Ovary (tissue), 9 donors: ENCODE results near the gene PDE3B. TPM values are rescaled to one million over a fixed set of nuclear protein-coding genes. Genes with fewer than 3 reads are reported as not detected.
"Not testable (repeated sequence)": the region's sequence is repeated elsewhere in the genome, so short reads cannot be mapped to it uniquely, and the experiment has no call there.

Experiments
- DNase-seq, 5 donors: peaks; one replicate each; pipeline ENCODE4 v3.0.0-alpha.2; 2019 to 2020
- H3K27ac ChIP-seq, 2 donors: fragments of 200-600 bp; one replicate each; pipeline versions ENCODE4 v1.5.1 to v1.8.0; 2019 to 2022
- H3K27me3 ChIP-seq: fragments of 200-600 bp; one replicate; pipeline ENCODE4 v1.8.0; 2022
- H3K36me3 ChIP-seq: fragments of 200-600 bp; sonication (generic); one replicate; pipeline ENCODE4 v1.5.1; 2019
- H3K4me1 ChIP-seq: one replicate; pipeline ENCODE4 v1.8.1; 2013; ENCODE audit warnings: mild to moderate bottlenecking, moderate library complexity; ENCODE audit not compliant: insufficient read depth
- H3K4me3 ChIP-seq: fragments of 200-600 bp; sonication (generic); one replicate; pipeline ENCODE4 v1.5.1; 2017
- H3K9me3 ChIP-seq, 2 donors: fragments of 200-600 bp in 1 of 2; sonication (generic) in 1 of 2; one replicate each; pipeline versions ENCODE4 v1.5.1 to v1.8.1; 2013 to 2019; ENCODE audit warnings: mild to moderate bottlenecking in 1 of 2, moderate library complexity in 1 of 2
- CTCF ChIP-seq, 3 donors: fragments of 450-650 bp in 2 of 3; fragments of 200-600 bp in 1 of 3; IDR thresholded peaks; one replicate each; pipeline versions ENCODE4 v1.5.1 to v1.8.0; 2016 to 2022; ENCODE audit warnings: antibody characterized with exemption in 3 of 3, mild to moderate bottlenecking in 1 of 3
- EP300 ChIP-seq: sonication (generic); formaldehyde crosslinking; IDR thresholded peaks from one replicate; pipeline ENCODE4 v1.6.1; 2017; ENCODE audit warnings: antibody characterized with exemption
- POLR2A ChIP-seq: fragments of 450-650 bp; IDR thresholded peaks from one replicate; pipeline ENCODE4 v1.6.1; 2017; ENCODE audit warnings: antibody characterized with exemption, mild to moderate bottlenecking, moderate library complexity
- WGBS, 3 donors: extraction: QIAGEN DNeasy Blood & Tissue Kit in 1 of 3; methylation state at CpG; one replicate each; pipeline versions ENCODE4 v1.1.5 to v1.1.7; 2013 to 2017; 5-methylcytosine and 5-hydroxymethylcytosine counted together
- intact Hi-C, 4 donors: fragments of 100-400 bp; cut with DNase I; formaldehyde crosslinking; loops; one replicate each; pipeline versions ENCODE4 v1.11.0 to v1.15.1; 2022 to 2023
- polyA plus RNA-seq, 2 donors: library from polyadenylated mRNA; stranded (reverse); fragments of 200-250 nt in 1 of 2; fragments of 350-450 nt in 1 of 2; fragmentation: Illumina TruSeq in 1 of 2; extraction: RNeasy Lipid Tissue Mini Kit (QIAGEN cat#74804) in 1 of 2; gene quantifications; one replicate each; pipeline ENCODE4 v1.2.3, GENCODE V29; 2013 to 2014
- total RNA-seq, 7 donors: library from RNA; depleted of rRNA in 2 of 7; stranded (reverse); fragments of >200 nt in 2 of 7; fragmentation: NEBNext Ultra II Directional in 3 of 7; extraction: Animal tissue kit (Norgen Biotek cat#: 25700) in 3 of 7; gene quantifications; one replicate each; pipeline versions ENCODE4 v1.1.0 to v1.2.4, GENCODE V29; 2016 to 2023
- donor health status: DM: no; HTN: no; CAD: no; lungs with moderate emphysema.
- donor health status: DM: no; HTN: no; CAD: no.
- donor health status: Bipolar disorder and iron deficiency.
- donor health status: DM: yes; HTN: yes; CAD: no.
- donor health status: DM: no; HTN: no; CAD: no.
- donor health status: DM: yes; HTN: yes; CAD: no.

PDE3B gene
- total and polyA plus RNA-seq, 9 donors: 0.13 to 5.9 (median 1.2) TPM

- Histone ChIP-seq H3K36me3 (no peaks in the 10 kb centered on the region), H3K4me3 (no peak overlapping the region), H3K27me3 (no peaks in the 10 kb centered on the region), H3K27ac (no peak overlapping the region), H3K9me3 (no peaks in the 10 kb centered on the region), H3K4me1 (no peaks in the 10 kb centered on the region)
- WGBS, 3 donors: 90 to 97% (median 92%) methylated on average over 1 of the region's 1 CpG
- TF ChIP-seq CTCF (IDR thresholded peaks at IDR 0.05) (no peak), POLR2A (no peak), EP300 (no peak)
- no peak for DNase-seq
- intact Hi-C loops: no loop called here
Measured at GRCh38 chr11:14725150-14725549, 81.5 kb downstream of the PDE3B start.

- H3K27ac ChIP-seq: no peak overlapping the region
- H3K9me3 ChIP-seq: no peaks in the 10 kb centered on the region
- H3K4me3 ChIP-seq: no peak overlapping the region
- no peak for TF ChIP-seq POLR2A
- no peak for TF ChIP-seq EP300
- TF ChIP-seq CTCF (IDR thresholded peaks at IDR 0.05): no peak
- no peak for DNase-seq
- intact Hi-C loops: no loop called here
- no peaks in the 10 kb centered on the region for H3K36me3 ChIP-seq
- H3K4me1 ChIP-seq: no peaks in the 10 kb centered on the region
- H3K27me3 ChIP-seq: no peaks in the 10 kb centered on the region
Measured at GRCh38 chr11:14727215-14727614, 83.6 kb downstream of the PDE3B start.

- 6% methylated on average over 1 of the region's 1 CpG for WGBS, 3 donors
- Histone ChIP-seq H3K36me3 (no peaks in the 10 kb centered on the region), H3K4me1 (no peaks in the 10 kb centered on the region), H3K27ac (no peak overlapping the region), H3K27me3 (no peaks in the 10 kb centered on the region), H3K4me3 (no peak overlapping the region), H3K9me3 (no peaks in the 10 kb centered on the region)
- no peak for TF ChIP-seq EP300
- DNase-seq: no peak
- intact Hi-C loops: no loop called here
Measured at GRCh38 chr11:14727746-14728145, 84.1 kb downstream of the PDE3B start.

GRCh38 chr11:14740539-14740938, 96.9 kb downstream of the PDE3B start:
- H3K27ac ChIP-seq, H3K36me3 ChIP-seq, intact Hi-C loops, H3K4me3 ChIP-seq, DNase-seq, H3K9me3 ChIP-seq, H3K4me1 ChIP-seq, H3K27me3 ChIP-seq: not testable (repeated sequence)
- WGBS, 3 donors: 80 to 86% (median 82%) methylated on average over 2 of the region's 2 CpGs

GRCh38 chr11:14741195-14741594, 97.6 kb downstream of the PDE3B start:
- intact Hi-C loops: no loop called here
- TF ChIP-seq CTCF (IDR thresholded peaks at IDR 0.05) (no peak), POLR2A (no peak)
- 64 to 82% (median 80%) methylated on average over 3 of the region's 3 CpGs for WGBS, 3 donors

More at GRCh38 chr11:14741195-14741594, 97.6 kb downstream of the PDE3B start:
- no peaks in the 10 kb centered on the region for H3K4me1 ChIP-seq
- H3K9me3 ChIP-seq: no peaks in the 10 kb centered on the region
- no peak for DNase-seq
- no peak overlapping the region for H3K27ac ChIP-seq
- H3K27me3 ChIP-seq: no peaks in the 10 kb centered on the region
- no peaks in the 10 kb centered on the region for H3K36me3 ChIP-seq
- H3K4me3 ChIP-seq: no peak overlapping the region
